Spleen (tissue), 11 donors: Measurements from ENCODE around the gene RIC1. TPM values are rescaled to one million over a fixed set of nuclear protein-coding genes. Genes with fewer than 3 reads are reported as not detected.

Source experiments
- DNase-seq: peaks from one replicate; pipeline ENCODE4 v3.0.0-alpha.2; 2020
- H3K27ac ChIP-seq, 8 donors: fragments of 200-600 bp; sonication (generic) in 7 of 8; 1 replicate in 4 of 8; 2 replicates in 4 of 8; pipeline versions ENCODE4 v1.5.0 to v1.8.0; 2016 to 2021; ENCODE audit warnings: inconsistent platforms in 4 of 8, mild to moderate bottlenecking in 4 of 8, moderate library complexity in 1 of 8
- H3K27me3 ChIP-seq, 7 donors: fragments of 200-600 bp; sonication (generic) in 6 of 7; replicated peaks in 1 of 7; 1 replicate in 4 of 7; 2 replicates in 3 of 7; pipeline versions ENCODE4 v1.5.0 to v1.8.0; 2016 to 2021; ENCODE audit warnings: inconsistent platforms in 3 of 7, mild to moderate bottlenecking in 1 of 7
- H3K36me3 ChIP-seq, 6 donors: fragments of 200-600 bp; sonication (generic) in 5 of 6; 1 replicate in 4 of 6; 2 replicates in 2 of 6; pipeline versions ENCODE4 v1.5.0 to v1.8.0; 2016 to 2021; ENCODE audit warnings: inconsistent platforms in 2 of 6
- H3K4me1 ChIP-seq, 6 donors: fragments of 200-600 bp; sonication (generic) in 5 of 6; 1 replicate in 3 of 6; 2 replicates in 3 of 6; pipeline versions ENCODE4 v1.5.0 to v1.8.0; 2016 to 2021; ENCODE audit warnings: inconsistent platforms in 3 of 6
- H3K4me3 ChIP-seq, 8 donors: fragments of 200-600 bp; sonication (generic) in 7 of 8; 1 replicate in 4 of 8; 2 replicates in 4 of 8; pipeline versions ENCODE4 v1.5.0 to v1.8.0; 2016 to 2021; ENCODE audit warnings: inconsistent platforms in 4 of 8, mild to moderate bottlenecking in 4 of 8, moderate library complexity in 2 of 8
- H3K9me3 ChIP-seq, 8 donors: fragments of 200-600 bp; sonication (generic) in 7 of 8; 1 replicate in 4 of 8; 2 replicates in 4 of 8; pipeline versions ENCODE4 v1.5.0 to v1.8.0; 2016 to 2021; ENCODE audit warnings: inconsistent platforms in 4 of 8
- CTCF ChIP-seq, 11 experiments: fragments of 200-600 bp in 7 of 11; fragments of 450-650 bp in 4 of 11; sonication (generic) in 4 of 11; IDR thresholded peaks in 8 of 11; conservative IDR thresholded peaks in 3 of 11; 1 replicate in 7 of 11; 2 replicates in 4 of 11; pipeline versions ENCODE4 v1.4.0 to v1.8.0; 2016 to 2021; ENCODE audit warnings: antibody characterized with exemption in 11 of 11, inconsistent platforms in 4 of 11, mild to moderate bottlenecking in 1 of 11
- POLR2A ChIP-seq, 3 donors: fragments of 450-650 bp; IDR thresholded peaks; one replicate each; pipeline ENCODE4 v1.5.1; 2017; ENCODE audit warnings: antibody characterized with exemption in 3 of 3, mild to moderate bottlenecking in 1 of 3
- POLR2AphosphoS5 ChIP-seq, 3 donors: sonication (generic); formaldehyde crosslinking; IDR thresholded peaks; one replicate each; pipeline ENCODE4 v1.5.1; 2017; ENCODE audit warnings: antibody characterized with exemption in 3 of 3
- WGBS, 5 donors: extraction: QIAGEN DNeasy Blood & Tissue Kit in 3 of 5; methylation state at CpG; one replicate each; pipeline versions ENCODE4 v1.1.5 to v1.1.7; 2013 to 2018; 5-methylcytosine and 5-hydroxymethylcytosine counted together
- intact Hi-C: fragments of 100-400 bp; cut with DNase I; formaldehyde crosslinking; loops from one replicate; pipeline ENCODE4 v1.15.0; 2023; ENCODE audit warnings: low total_unique reads
- polyA plus RNA-seq, 3 donors: library from polyadenylated mRNA; stranded (reverse); fragments of 200-250 nt; gene quantifications; one replicate each; pipeline ENCODE4 v1.2.1, GENCODE V29; 2013
- total RNA-seq, 7 donors: library from RNA; depleted of rRNA in 3 of 7; stranded (reverse); fragments of >200 nt in 3 of 7; fragmentation: NEBNext Ultra II Directional in 4 of 7; extraction: Animal tissue kit (Norgen Biotek cat#: 25700) in 4 of 7; gene quantifications; one replicate each; pipeline versions ENCODE4 v1.1.0 to v1.2.1, GENCODE V29; 2016 to 2021
- donor health status: healthy with polysubstance abuse.
- donor health status: DM: no; HTN: no; CAD: no; lungs with moderate emphysema.
- donor health status: DM: no; HTN: no; CAD: no.
- donor health status: Bipolar disorder and iron deficiency.
- donor health status: healthy.
- donor health status: DM: no; HTN: no; CAD: no.
- donor health status: DM: yes; HTN: yes; CAD: no.

The RIC1 gene
- total and polyA plus RNA-seq, 10 donors = 4.9 to 68.7 (median 34.5) TPM

- peaks cover 34 to 84% (median 72%) of the 10 kb centered on the region in 6 donors for H3K4me1 ChIP-seq
- peak overlapping the region; percentile 95 to 99 (median 96) for H3K27ac ChIP-seq
- intact Hi-C loops = no loop called here
Measured at GRCh38 chr9:5628183-5628529, 751 bp upstream of the RIC1 start.

GRCh38 chr9:5629312-5630080 lies 589 bp downstream of the RIC1 start:
- WGBS, 5 donors = 0 to 1% (median 0%) methylated on average over 19 to 56 of the region's 56 CpGs
- no peaks in the 10 kb centered on the region for H3K36me3 ChIP-seq
- DNase-seq = no peak
- H3K27ac ChIP-seq = peak overlapping the region; percentile 95 to 99 (median 96)
- no peaks in the 10 kb centered on the region for H3K9me3 ChIP-seq
- no peaks in the 10 kb centered on the region for H3K27me3 ChIP-seq
- peaks cover 34 to 84% (median 68%) of the 10 kb centered on the region in 6 donors for H3K4me1 ChIP-seq
- intact Hi-C loops = loop anchor here (10.0 kb wide), 1 partner anchor 195 kb away; no protein-coding TSS in a partner anchor
- TF ChIP-seq CTCF (IDR thresholded peaks at IDR 0.05 in 8 of 11, conservative IDR thresholded peaks at IDR 0.05 in 3 of 11) = no peak
- TF ChIP-seq POLR2AphosphoS5 (IDR thresholded peaks at IDR 0.05) = no peak
- no peak for TF ChIP-seq POLR2A (IDR thresholded peaks at IDR 0.05)
- H3K4me3 ChIP-seq = peak overlapping the region; percentile 76 to 97 (median 84)

More at GRCh38 chr9:5628183-5628529, 751 bp upstream of the RIC1 start:
- Histone ChIP-seq H3K27me3 (no peaks in the 10 kb centered on the region), H3K4me3 (peak overlapping the region; percentile 76 to 97 (median 84)), H3K9me3 (no peaks in the 10 kb centered on the region), H3K36me3 (no peaks in the 10 kb centered on the region)
- 1 to 4% (median 1%) methylated on average over 7 of the region's 7 CpGs for WGBS, 5 donors
- TF ChIP-seq POLR2A (IDR thresholded peaks at IDR 0.05) (no peak), POLR2AphosphoS5 (IDR thresholded peaks at IDR 0.05) (no peak)
- DNase-seq = no peak

- peak overlapping the region; percentile 95 to 99 (median 96) for H3K27ac ChIP-seq
- no peaks in the 10 kb centered on the region for H3K36me3 ChIP-seq
- TF ChIP-seq POLR2AphosphoS5 (IDR thresholded peaks at IDR 0.05) (no peak), CTCF (IDR thresholded peaks at IDR 0.05 in 8 of 11, conservative IDR thresholded peaks at IDR 0.05 in 3 of 11) (no peak), POLR2A (IDR thresholded peaks at IDR 0.05) (no peak)
- H3K4me1 ChIP-seq = peaks cover 31 to 78% (median 62%) of the 10 kb centered on the region in 6 donors
- intact Hi-C loops = loop anchor here (10.0 kb wide), 1 partner anchor 195 kb away; no protein-coding TSS in a partner anchor
- H3K4me3 ChIP-seq = peak overlapping the region; percentile 76 to 97 (median 84)
- WGBS, 5 donors = 1 to 5% (median 2%) methylated on average over 6 of the region's 6 CpGs
- no peaks in the 10 kb centered on the region for H3K27me3 ChIP-seq
- peaks cover 0 to 4% (median 2%) of the 10 kb centered on the region in 8 donors for H3K9me3 ChIP-seq
- DNase-seq = no peak
Measured at GRCh38 chr9:5630081-5630507, 1.2 kb downstream of the RIC1 start.

- peaks cover 0 to 7% (median 0%) of the 10 kb centered on the region in 6 donors for H3K36me3 ChIP-seq
- WGBS, 5 donors = 67 to 84% (median 79%) methylated on average over 1 of the region's 1 CpG
- peaks cover 22 to 69% (median 52%) of the 10 kb centered on the region in 6 donors for H3K4me1 ChIP-seq
- H3K27ac ChIP-seq = no peak overlapping the region
- no peak for DNase-seq
- peak overlapping the region in 4 of 8 donors; percentile 76 to 97 (median 84) for H3K4me3 ChIP-seq
- peaks cover 0 to 14% (median 10%) of the 10 kb centered on the region in 8 donors for H3K9me3 ChIP-seq
- TF ChIP-seq CTCF (IDR thresholded peaks at IDR 0.05 in 8 of 11, conservative IDR thresholded peaks at IDR 0.05 in 3 of 11) = no peak
- no peak for TF ChIP-seq POLR2A (IDR thresholded peaks at IDR 0.05)
- TF ChIP-seq POLR2AphosphoS5 (IDR thresholded peaks at IDR 0.05) = no peak
- H3K27me3 ChIP-seq = no peaks in the 10 kb centered on the region
- intact Hi-C loops = loop anchor here (10.0 kb wide), 1 partner anchor 194 kb away; no protein-coding TSS in a partner anchor
Measured at GRCh38 chr9:5631026-5631425, 2.1 kb downstream of the RIC1 start.
